IMR-90 (cell line): ENCODE results near the gene ABCA2. TPM values are rescaled to one million over a fixed set of nuclear protein-coding genes. Genes with fewer than 3 reads are reported as not detected.
A peak's percentile ranks its signal among the peaks of the same experiment; 100 is the strongest.

Source experiments
- ATAC-seq: fragments of 200-7000 bp; cut with Tn5 transposase; 2 replicates; pipeline ENCODE4 v1.9.1; 2020; ENCODE audit warnings: low read depth, mild to moderate bottlenecking, moderate library complexity
- BruUV-seq: library from RNA; stranded (reverse); fragments of 400-500 nt; replicated peaks from 2 replicates; lab custom pipeline; 2021; lab: Mats Ljungman, UMichigan
- CTCF ChIA-PET: fragments of 300-600 bp; formaldehyde crosslinking; extraction: SDS; loops from one replicate; lab custom pipeline; 2021; ENCODE audit warnings: antibody characterized with exemption; lab: Yijun Ruan, JAX
- POLR2A ChIA-PET: fragments of 300-600 bp; sonication (Branson Sonifier 250); formaldehyde crosslinking; loops from one replicate; lab custom pipeline; 2022; ENCODE audit warnings: antibody characterized with exemption; ENCODE audit not compliant: unreplicated experiment; lab: Charles Lee
- DNase-seq: peaks from one replicate; pipeline ENCODE4 v3.0.0; 2013
- H2AFZ ChIP-seq: replicated peaks from 2 replicates; pipeline ENCODE3; 2013; ENCODE audit warnings: low read length, mild to moderate bottlenecking; ENCODE audit not compliant: poor library complexity
- H2AK5ac ChIP-seq: 2 replicates; pipeline ENCODE4 v1.6.1; 2013; ENCODE audit warnings: low read depth, low read length, inconsistent platforms
- H2AK9ac ChIP-seq: replicated peaks from 2 replicates; pipeline ENCODE3; 2013; ENCODE audit warnings: mild to moderate bottlenecking, low read depth, low read length, moderate library complexity; ENCODE audit not compliant: poor library complexity
- H2BK120ac ChIP-seq: 2 replicates; pipeline ENCODE4 v1.6.1; 2013; ENCODE audit warnings: low read depth, low read length, inconsistent platforms
- H2BK15ac ChIP-seq: 3 replicates; pipeline ENCODE4 v1.6.1; 2013; ENCODE audit warnings: low read depth, low read length, inconsistent platforms
- H2BK20ac ChIP-seq: 2 replicates; pipeline ENCODE4 v1.6.1; 2013; ENCODE audit warnings: low read depth, mild to moderate bottlenecking, inconsistent platforms, low read length, moderate library complexity
- H2BK5ac ChIP-seq: 2 replicates; pipeline ENCODE4 v1.6.1; 2013; ENCODE audit warnings: mild to moderate bottlenecking, low read depth, low read length, inconsistent platforms; ENCODE audit not compliant: poor library complexity, severe bottlenecking
- H3K14ac ChIP-seq: replicated peaks from 2 replicates; pipeline ENCODE4 v1.6.1; 2013; ENCODE audit warnings: low read depth, low read length, inconsistent platforms
- H3K18ac ChIP-seq: 2 replicates; pipeline ENCODE4 v1.6.1; 2013; ENCODE audit warnings: low read depth, low read length, control low read depth
- H3K23ac ChIP-seq: 2 replicates; pipeline ENCODE4 v1.6.1; 2013; ENCODE audit warnings: low read depth, low read length, inconsistent platforms
- H3K27ac ChIP-seq: 2 replicates; pipeline ENCODE4 v1.5.1; 2013; ENCODE audit warnings: mild to moderate bottlenecking, control low read depth, low read length; ENCODE audit not compliant: insufficient read depth
- H3K27me3 ChIP-seq: 2 replicates; pipeline ENCODE4 v1.6.1; 2013; ENCODE audit warnings: low read length; ENCODE audit not compliant: control insufficient read depth, insufficient read depth
- H3K36me3 ChIP-seq: 2 replicates; pipeline ENCODE4 v1.6.1; 2013; ENCODE audit warnings: low read length, mixed read lengths; ENCODE audit not compliant: control insufficient read depth, insufficient read depth
- H3K4ac ChIP-seq: 2 replicates; pipeline ENCODE4 v1.6.1; 2013; ENCODE audit warnings: low read depth, low read length, inconsistent platforms
- H3K4me1 ChIP-seq: 2 replicates; pipeline ENCODE4 v1.6.1; 2013; ENCODE audit warnings: low read length, mixed read lengths; ENCODE audit not compliant: control insufficient read depth, insufficient read depth
- H3K4me2 ChIP-seq: 2 replicates; pipeline ENCODE4 v1.6.1; 2013; ENCODE audit warnings: low read depth, mild to moderate bottlenecking, control low read depth, low read length, moderate library complexity
- H3K4me3 ChIP-seq: 2 replicates; pipeline ENCODE4 v1.5.1; 2013; ENCODE audit warnings: low read depth, mild to moderate bottlenecking, control low read depth, low read length, moderate library complexity; ENCODE audit not compliant: insufficient read depth
- H3K56ac ChIP-seq: 2 replicates; pipeline ENCODE4 v1.6.1; 2013; ENCODE audit warnings: low read length, inconsistent platforms; ENCODE audit not compliant: insufficient read depth; ENCODE audit errors: extremely low read depth
- H3K79me1 ChIP-seq, 2 experiments: 2 replicates each; pipeline ENCODE4 v1.6.1; 2013; ENCODE audit warnings: low read length in 2 of 2, inconsistent platforms in 1 of 2, low read depth in 1 of 2
- H3K9ac ChIP-seq: 2 replicates; pipeline ENCODE4 v1.6.1; 2013; ENCODE audit warnings: low read depth, low read length, control low read depth
- H3K9me1 ChIP-seq: 2 replicates; pipeline ENCODE4 v1.6.1; 2013; ENCODE audit warnings: low read length, inconsistent platforms; ENCODE audit not compliant: insufficient read depth
- H3K9me3 ChIP-seq: 2 replicates; pipeline ENCODE4 v1.6.1; 2013; ENCODE audit warnings: low read length; ENCODE audit not compliant: control insufficient read depth, insufficient read depth
- H4K20me1 ChIP-seq: 2 replicates; pipeline ENCODE4 v1.6.1; 2013; ENCODE audit warnings: low read length, inconsistent platforms; ENCODE audit not compliant: insufficient read depth
- H4K5ac ChIP-seq: 2 replicates; pipeline ENCODE4 v1.6.1; 2013; ENCODE audit warnings: mild to moderate bottlenecking, low read depth, low read length, control low read depth
- H4K8ac ChIP-seq, 2 experiments: 2 replicates each; pipeline ENCODE4 v1.6.1; 2013; ENCODE audit warnings: low read depth in 2 of 2, low read length in 2 of 2, control low read depth in 1 of 2, inconsistent platforms in 1 of 2
- H4K91ac ChIP-seq: 2 replicates; pipeline ENCODE4 v1.6.1; 2013; ENCODE audit warnings: low read depth, low read length, inconsistent platforms; ENCODE audit not compliant: insufficient read depth
- CEBPB ChIP-seq: IDR thresholded peaks from 2 replicates; pipeline ENCODE4 v1.6.1; 2012; ENCODE audit warnings: low read depth, low read length, improper control_type of control experiment
- CHD1 ChIP-seq: IDR thresholded peaks from 2 replicates; pipeline ENCODE4 v1.6.1; 2012; ENCODE audit warnings: low read depth, low read length, improper control_type of control experiment
- MAZ ChIP-seq: IDR thresholded peaks from 2 replicates; pipeline ENCODE4 v1.6.1; 2012; ENCODE audit warnings: low read depth, mild to moderate bottlenecking, low read length, improper control_type of control experiment, moderate library complexity, borderline replicate concordance
- MXI1 ChIP-seq: IDR thresholded peaks from 2 replicates; pipeline ENCODE4 v1.6.1; 2012; ENCODE audit warnings: low read depth, mild to moderate bottlenecking, low read length, moderate library complexity, borderline replicate concordance
- NFE2L2 ChIP-seq: fragments of 150-350 bp; IDR thresholded peaks from 2 replicates; pipeline ENCODE4 v1.6.1; 2016; ENCODE audit warnings: low read depth, mild to moderate bottlenecking, low read length
- RCOR1 ChIP-seq: IDR thresholded peaks from 2 replicates; pipeline ENCODE4 v1.6.1; 2012; ENCODE audit warnings: mild to moderate bottlenecking, low read length, improper control_type of control experiment; ENCODE audit not compliant: insufficient replicate concordance
- SMC3 ChIP-seq: fragments of 150-350 bp; IDR thresholded peaks from 2 replicates; pipeline ENCODE4 v1.6.1; 2016; ENCODE audit warnings: low read depth, mild to moderate bottlenecking, antibody characterized with exemption, low read length, moderate library complexity
- WGBS, 2 experiments: methylation state at CpG; one replicate each; pipeline versions ENCODE4 v1.1.5 to v1.1.7; 2013; ENCODE audit warnings: missing lambda C conversion rate in 2 of 2; ENCODE audit not compliant: insufficient read length in 1 of 2; ENCODE audit errors: extremely low coverage in 2 of 2; 5-methylcytosine and 5-hydroxymethylcytosine counted together
- dilution Hi-C: fragments of 300-500 bp; cut with HindIII; formaldehyde crosslinking; loops from one replicate; pipeline ENCODE4 v1.14.3; 2018; ENCODE audit warnings: low sequenced_read_pairs; ENCODE audit not compliant: unreplicated experiment
- in situ Hi-C: fragments of 300-500 bp; cut with MboI; formaldehyde crosslinking; loops from 3 replicates; pipeline ENCODE4 v1.14.3; 2019; ENCODE audit warnings: low sequenced_read_pairs, inconsistent platforms, mixed read lengths
- intact Hi-C: fragments of 100-400 bp; cut with micrococcal nuclease; formaldehyde crosslinking; loops from 2 replicates; pipeline ENCODE4 v1.10.0; 2022
- polyA plus RNA-seq, 3 experiments: library from polyadenylated mRNA; depleted of rRNA; stranded (reverse); fragments of >200 nt; gene quantifications; 2 replicates each; pipeline ENCODE4 v1.2.3, GENCODE V29; 2012; ENCODE audit warnings: low replicate concordance in 1 of 3
- total RNA-seq: library from RNA; depleted of rRNA; stranded (reverse); fragments of >200 nt; gene quantifications from 2 replicates; pipeline ENCODE4 v1.2.3, GENCODE V29; 2012
- TF ChIP-seq, protein P1 (sequence below): fragments of 150-350 bp; IDR thresholded peaks from 2 replicates; pipeline ENCODE4 v1.6.1; 2016; ENCODE audit warnings: low read depth, mild to moderate bottlenecking, low read length, moderate library complexity, borderline replicate concordance
- TF ChIP-seq, protein P2 (sequence below): conservative IDR thresholded peaks from 2 replicates; pipeline ENCODE4 v1.5.1; 2012; ENCODE audit warnings: mild to moderate bottlenecking, low read depth, low read length, improper control_type of control experiment

Gene ABCA2
- total and polyA plus RNA-seq, 2 of the 4 experiments (the other 2 are of a cell fraction) = 3.8 to 46.0 TPM

DNA sequence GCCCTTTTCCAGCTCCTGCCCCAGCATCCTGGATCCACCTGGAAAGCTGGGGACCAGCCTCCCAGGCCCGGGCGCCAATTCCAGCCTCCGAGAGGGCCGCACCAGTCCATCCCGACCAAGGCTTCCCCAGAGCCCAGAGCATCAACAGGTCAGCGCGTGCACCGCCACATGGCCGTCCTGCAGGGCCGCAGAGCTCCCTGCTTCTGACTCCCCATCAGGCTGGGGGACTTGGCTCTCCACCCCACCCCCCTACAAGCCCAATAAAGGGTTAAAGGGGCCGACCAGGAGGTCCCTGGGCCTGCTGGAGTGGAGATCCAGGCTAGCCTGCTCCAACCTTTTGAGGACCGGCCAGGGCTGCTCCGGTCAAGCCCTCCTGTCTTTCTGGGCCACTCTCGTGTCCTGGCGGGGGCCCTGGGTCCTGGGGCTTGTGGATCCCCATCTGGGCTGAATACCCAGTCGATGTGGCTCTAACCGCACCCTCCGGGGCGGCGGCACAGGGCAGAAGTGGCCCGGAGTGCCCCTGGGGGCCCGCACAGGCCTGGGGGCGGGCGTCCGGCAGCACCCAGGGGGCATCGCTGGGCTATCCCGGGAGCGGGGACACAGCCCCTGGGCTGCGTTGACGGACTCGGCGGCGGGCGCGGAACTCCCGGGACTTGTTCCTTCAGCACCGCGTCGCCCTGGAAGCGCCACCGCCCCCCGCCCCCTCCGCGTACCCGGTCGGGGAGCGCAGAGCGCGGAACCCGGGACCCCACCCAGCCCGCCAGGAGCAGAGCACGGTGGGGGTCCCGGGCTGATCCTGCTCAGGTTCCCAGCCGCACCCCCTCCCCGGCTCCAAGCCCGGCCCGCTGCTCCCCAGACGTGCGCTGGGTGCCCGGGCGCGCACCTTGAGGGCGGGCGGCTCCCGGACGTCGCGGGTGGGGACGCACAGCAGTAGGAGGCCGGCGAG is 25.2 kb upstream of the ABCA2 start:
- H2BK120ac ChIP-seq = no peak overlapping the region
- no peak overlapping the region for H2BK20ac ChIP-seq
- no peak overlapping the region for H2AK5ac ChIP-seq
- H3K9ac ChIP-seq = no peak overlapping the region
- intact Hi-C loops (no loop called here), dilution Hi-C loops (no loop called here), in situ Hi-C loops (no loop called here)
- no peaks in the 10 kb centered on the region for H3K9me3 ChIP-seq
- H3K27me3 ChIP-seq = peaks cover 70% of the 10 kb centered on the region
- H3K36me3 ChIP-seq = no peaks in the 10 kb centered on the region
- 32% methylated on average over 26 of the region's 71 CpGs; no CpG with 5 or more reads in 1 of the 2 experiments for WGBS, 2 experiments
- H2AK9ac ChIP-seq = no peak overlapping the region
- H3K27ac ChIP-seq = no peak overlapping the region
- no peak overlapping the region for H3K4me2 ChIP-seq
- no peaks in the 10 kb centered on the region for H3K9me1 ChIP-seq
- no peak overlapping the region for H3K4ac ChIP-seq
- no peak overlapping the region for H4K8ac ChIP-seq
- DNase-seq (no peak), ATAC-seq (no peak)
- no TSS peak for BruUV-seq
- H4K20me1 ChIP-seq = no peaks in the 10 kb centered on the region; the same call in 1 of the 2 replicates
- no peak overlapping the region for H3K14ac ChIP-seq
- POLR2A ChIA-PET = no interaction called here
- H4K5ac ChIP-seq = no peak overlapping the region
- CTCF ChIA-PET = no interaction called here
- H3K4me1 ChIP-seq = peaks cover 3% of the 10 kb centered on the region; the same call in 1 of the 2 replicates
- H2BK15ac ChIP-seq = no peak overlapping the region
- H3K56ac ChIP-seq = no peak overlapping the region
- H2AFZ ChIP-seq = peak overlapping the region; percentile 67
- no peak overlapping the region for H3K23ac ChIP-seq
- TF ChIP-seq CHD1 (no peak), SMC3 (no peak), CEBPB (no peak), RCOR1 (no peak), NFE2L2 (no peak), MXI1 (no peak), MAZ (no peak)
- TF ChIP-seq, protein P1, sequence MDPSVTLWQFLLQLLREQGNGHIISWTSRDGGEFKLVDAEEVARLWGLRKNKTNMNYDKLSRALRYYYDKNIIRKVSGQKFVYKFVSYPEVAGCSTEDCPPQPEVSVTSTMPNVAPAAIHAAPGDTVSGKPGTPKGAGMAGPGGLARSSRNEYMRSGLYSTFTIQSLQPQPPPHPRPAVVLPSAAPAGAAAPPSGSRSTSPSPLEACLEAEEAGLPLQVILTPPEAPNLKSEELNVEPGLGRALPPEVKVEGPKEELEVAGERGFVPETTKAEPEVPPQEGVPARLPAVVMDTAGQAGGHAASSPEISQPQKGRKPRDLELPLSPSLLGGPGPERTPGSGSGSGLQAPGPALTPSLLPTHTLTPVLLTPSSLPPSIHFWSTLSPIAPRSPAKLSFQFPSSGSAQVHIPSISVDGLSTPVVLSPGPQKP = no peak
- TF ChIP-seq, protein P2, sequence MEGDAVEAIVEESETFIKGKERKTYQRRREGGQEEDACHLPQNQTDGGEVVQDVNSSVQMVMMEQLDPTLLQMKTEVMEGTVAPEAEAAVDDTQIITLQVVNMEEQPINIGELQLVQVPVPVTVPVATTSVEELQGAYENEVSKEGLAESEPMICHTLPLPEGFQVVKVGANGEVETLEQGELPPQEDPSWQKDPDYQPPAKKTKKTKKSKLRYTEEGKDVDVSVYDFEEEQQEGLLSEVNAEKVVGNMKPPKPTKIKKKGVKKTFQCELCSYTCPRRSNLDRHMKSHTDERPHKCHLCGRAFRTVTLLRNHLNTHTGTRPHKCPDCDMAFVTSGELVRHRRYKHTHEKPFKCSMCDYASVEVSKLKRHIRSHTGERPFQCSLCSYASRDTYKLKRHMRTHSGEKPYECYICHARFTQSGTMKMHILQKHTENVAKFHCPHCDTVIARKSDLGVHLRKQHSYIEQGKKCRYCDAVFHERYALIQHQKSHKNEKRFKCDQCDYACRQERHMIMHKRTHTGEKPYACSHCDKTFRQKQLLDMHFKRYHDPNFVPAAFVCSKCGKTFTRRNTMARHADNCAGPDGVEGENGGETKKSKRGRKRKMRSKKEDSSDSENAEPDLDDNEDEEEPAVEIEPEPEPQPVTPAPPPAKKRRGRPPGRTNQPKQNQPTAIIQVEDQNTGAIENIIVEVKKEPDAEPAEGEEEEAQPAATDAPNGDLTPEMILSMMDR = no peak
- H4K91ac ChIP-seq = no peak overlapping the region
- H2BK5ac ChIP-seq = no peak overlapping the region
- H3K18ac ChIP-seq = no peak overlapping the region
- H3K79me1 ChIP-seq = no peaks in the 10 kb centered on the region
- H3K4me3 ChIP-seq = no peak overlapping the region
